GM19452 (cell line): ENCODE results near the gene GIMAP8.
A peak's percentile ranks its signal among the peaks of the same experiment; 100 is the strongest.

Source experiments
- ATAC-seq: cut with Tn5 transposase; IDR thresholded peaks from one replicate; pipeline ENCODE4 v1.9.1; 2021; ENCODE audit not compliant: unreplicated experiment

The GIMAP8 gene

DNA sequence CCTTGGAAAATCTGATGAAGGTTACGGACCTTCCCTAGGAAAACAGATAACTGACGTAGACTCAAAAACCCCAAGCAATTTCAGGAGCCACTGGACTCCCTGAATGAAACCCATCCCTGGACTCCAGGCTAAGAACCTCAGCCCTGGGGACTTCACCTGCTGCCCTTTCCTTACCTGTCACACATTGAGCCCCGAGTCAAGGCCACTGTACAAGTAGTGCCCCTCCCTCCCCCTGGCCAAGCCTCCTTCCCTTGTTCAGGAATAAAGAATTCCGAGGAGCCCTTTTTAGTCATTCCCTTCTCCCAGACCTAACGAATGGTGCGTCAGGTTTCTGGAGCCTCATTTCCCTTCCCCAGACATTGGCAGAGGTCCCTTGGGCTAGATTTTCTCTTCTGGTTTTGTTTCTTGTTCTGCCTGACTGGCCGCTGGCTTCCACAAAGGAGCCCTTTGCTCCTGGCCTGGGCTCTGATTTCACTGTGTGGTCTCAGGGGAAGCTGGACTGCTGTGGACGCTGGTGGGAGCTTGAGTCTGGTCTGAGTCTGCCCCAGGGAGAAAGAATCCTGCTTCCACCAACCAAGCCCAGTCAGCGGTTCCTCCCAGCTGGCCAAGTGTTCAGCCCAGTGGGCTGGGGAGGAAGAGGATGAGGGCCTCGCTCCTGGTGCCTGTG lies 39.6 kb upstream of the GIMAP8 start:
- ATAC-seq: no peak

DNA sequence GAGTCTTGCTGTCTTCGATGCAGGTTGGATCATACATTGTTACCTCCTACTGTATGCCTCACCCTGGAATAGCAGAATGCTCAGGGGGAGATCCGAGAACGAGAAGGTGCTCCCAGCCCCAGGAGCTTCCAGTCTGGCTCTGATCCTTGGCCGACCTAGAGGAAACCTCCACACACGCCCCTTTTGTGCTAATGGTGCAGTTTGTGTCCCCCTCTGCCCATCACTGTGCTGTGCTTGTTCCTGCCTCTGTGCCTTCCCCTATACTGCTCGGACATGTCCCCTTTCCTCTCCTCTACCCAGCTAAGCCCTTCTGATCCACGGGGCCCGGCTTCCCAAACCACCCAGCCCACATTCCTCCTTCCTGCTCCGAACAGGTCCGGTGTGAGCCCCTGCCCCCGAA lies 38.8 kb upstream of the GIMAP8 start:
- ATAC-seq: no peak

- ATAC-seq: no peak
Measured at GRCh38 chr7:150412016-150412415, 38.4 kb upstream of the GIMAP8 start.

GRCh38 chr7:150412518-150413488 lies 37.6 kb upstream of the GIMAP8 start:
- no peak for ATAC-seq

DNA sequence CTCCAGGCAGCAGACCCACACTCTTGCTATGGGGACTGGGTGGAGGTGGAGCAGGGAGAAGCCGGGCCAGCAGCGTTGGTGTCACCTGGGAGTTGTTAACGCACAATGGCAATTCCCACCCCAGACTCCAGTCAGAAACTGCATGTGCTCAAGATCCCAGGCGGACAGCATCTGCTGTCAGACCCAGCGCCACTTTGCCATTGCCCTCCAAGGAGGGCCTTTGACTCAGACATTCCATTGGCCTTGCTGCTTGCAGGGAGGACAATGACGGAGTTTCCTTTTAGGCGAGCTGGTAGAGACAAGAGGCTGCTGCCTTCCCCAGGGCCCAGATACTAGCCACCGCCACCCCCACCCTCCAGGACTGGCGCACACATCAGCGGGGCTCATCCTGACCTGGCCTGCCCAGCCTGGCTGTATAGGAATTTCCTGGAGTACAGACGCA lies 36.8 kb upstream of the GIMAP8 start:
- no peak for ATAC-seq

DNA sequence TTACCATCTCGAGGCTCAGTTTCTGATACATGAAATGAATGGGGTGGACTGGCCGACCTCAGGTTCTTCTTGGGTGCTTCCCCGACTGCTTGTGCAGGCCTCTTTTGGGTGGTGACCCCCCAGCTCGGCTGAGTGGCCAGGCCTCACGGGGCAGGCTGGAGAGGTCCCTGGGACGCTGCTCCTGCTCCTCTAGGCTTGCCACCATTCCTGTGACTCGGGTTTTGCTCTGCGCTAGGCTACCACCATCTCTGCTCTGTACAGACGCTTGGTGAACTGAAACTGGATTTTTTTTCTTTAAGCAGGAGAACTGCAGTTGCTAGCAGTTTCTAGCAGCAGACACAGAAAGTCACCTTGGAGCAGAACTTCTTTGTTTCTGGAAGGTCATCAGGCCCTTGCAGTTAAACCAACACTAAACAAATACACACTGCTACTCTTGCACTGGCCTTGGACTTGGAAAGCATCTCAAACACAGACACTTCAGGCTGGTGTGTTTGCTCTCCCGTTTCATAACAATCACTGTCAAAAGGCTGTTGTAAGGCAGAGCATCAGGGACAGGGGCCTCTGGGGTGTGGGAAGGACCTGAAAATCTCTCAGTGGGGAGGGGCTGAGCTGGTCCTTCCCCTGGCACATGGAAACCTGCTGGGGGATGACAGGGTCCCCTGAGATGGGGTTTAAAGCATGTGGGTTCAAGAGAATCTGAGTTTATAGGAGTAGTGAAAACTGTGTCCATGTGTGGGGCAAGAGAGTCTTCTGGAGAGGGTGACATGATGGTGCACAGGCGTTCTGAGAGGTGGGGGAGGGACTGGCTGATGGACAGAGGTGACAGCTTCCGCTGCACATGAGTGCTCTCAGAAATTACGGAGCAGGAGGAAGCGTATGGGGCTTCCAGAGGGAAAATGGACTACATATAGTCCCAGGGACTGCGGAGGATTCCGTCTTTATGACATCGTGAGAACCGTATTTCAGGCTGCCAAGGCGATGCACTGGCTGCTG lies 35.0 kb upstream of the GIMAP8 start:
- no peak for ATAC-seq

- ATAC-seq: no peak
Measured at GRCh38 chr7:150417239-150417638, 33.2 kb upstream of the GIMAP8 start.

DNA sequence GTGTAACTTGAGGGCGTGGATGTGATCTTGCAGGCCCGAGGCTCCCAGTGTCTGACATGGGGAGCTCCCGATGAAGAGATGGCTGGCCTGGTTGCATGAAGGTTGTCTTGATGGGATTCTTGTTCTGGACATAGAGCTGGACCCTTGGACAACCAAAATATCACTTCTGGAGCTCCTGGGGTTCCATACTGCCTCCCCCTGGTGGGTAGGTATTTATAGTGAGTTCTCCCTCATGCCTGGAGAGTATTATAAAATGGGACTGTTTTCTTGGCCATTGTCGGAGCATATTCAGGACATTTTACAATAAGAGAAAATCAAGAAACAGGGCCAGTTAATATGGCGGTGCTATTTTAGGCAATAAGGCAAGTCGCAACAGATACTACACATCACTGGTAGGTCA lies 32.6 kb upstream of the GIMAP8 start:
- no peak for ATAC-seq

- ATAC-seq: no peak
Measured at GRCh38 chr7:150420242-150420641, 30.2 kb upstream of the GIMAP8 start.

DNA sequence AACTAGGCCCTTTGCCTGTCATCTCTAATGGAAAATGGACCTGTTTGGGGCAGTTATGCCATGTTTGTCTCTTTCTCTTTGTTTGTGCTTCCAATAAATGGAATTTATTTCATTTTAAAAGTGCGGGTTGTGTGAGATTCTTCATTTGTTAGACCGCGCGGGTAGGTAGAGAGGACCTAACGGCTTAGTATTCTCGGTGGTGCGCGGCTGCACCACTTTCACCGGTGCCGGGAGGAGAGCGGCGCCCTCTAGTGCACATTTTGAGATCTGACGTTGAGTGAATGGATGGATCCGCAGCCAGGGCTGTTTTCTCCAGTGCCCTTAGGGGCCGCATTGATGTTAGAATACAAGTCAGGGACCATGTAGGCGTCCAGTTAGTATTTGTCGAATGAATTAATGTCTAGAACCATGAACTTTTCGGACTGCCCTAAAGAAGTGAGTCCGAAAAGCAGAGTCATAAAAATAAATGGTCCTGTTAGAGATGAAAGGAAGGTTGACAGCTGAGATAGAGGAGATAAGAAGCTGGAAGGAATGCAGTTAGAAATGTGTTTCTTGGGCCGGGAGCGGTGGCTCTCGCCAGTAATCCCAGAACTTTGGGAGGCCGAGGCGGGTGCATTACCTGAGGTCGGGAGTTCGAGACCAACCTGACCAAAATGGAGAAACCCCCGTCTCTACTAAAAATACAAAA lies 29.3 kb upstream of the GIMAP8 start:
- peak; percentile 98 for ATAC-seq

DNA sequence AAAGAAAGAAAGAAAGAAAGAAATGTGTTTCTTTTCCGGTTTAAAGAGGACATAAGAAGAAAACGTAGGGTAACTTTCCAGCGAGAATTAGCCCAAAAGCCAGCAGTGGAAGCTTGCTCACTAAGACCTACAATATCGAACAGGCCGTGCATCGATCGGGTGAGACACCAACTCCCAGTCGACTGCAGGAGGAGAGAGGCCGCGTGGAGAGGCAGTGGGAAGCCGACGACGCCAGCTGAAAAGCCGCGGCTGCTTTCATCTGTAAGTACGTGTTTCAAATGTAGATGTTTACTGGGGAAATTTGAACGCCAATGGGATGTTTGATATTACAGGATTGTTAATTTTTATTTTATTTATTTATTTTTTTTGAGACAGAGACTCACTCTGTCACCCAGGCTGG lies 28.6 kb upstream of the GIMAP8 start:
- ATAC-seq: no peak

DNA sequence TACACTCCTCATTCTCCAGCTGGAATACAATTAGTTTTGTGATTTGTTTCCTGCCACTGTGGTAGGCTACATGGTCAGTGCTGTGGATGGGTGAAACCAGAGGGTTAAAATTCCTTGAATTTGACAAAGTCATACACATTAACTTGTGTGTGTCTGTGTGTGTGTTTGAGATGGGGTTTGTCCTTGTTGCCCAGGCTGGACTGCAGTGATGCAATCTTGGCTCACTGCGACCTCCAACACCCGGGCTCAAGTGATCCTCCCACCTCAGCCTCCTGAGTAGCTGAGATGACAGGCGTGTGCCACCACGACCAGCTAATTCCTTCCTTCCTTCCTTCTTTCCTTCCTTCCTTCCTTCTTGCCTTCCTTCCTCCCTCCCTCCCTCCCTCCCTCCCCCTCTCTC lies 24.8 kb upstream of the GIMAP8 start:
- no peak for ATAC-seq

- peak; percentile 53 for ATAC-seq
Measured at GRCh38 chr7:150428671-150429451, 21.6 kb upstream of the GIMAP8 start.

DNA sequence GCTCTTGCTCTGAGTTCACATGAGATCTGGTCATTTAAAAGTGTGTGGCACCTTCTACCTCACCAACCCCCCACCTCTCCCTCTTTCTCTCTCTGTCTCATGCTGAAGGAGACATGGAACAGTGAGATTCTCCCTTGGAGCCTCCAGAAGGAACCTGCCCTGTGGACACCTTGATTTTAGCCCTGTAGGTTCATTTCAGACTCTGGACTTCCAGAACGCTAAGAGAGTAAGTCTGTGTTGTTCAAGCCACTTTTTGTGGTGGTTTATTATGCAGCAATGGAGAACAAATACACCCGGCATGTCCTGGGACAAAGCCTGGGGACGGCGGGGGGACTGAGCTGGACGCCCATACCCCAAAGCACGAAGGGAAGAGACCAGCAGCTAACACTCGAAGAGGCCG lies 20.7 kb upstream of the GIMAP8 start:
- ATAC-seq: no peak

- no peak for ATAC-seq
Measured at GRCh38 chr7:150430465-150431085, 19.9 kb upstream of the GIMAP8 start.

- ATAC-seq: no peak
Measured at GRCh38 chr7:150431839-150432658, 18.4 kb upstream of the GIMAP8 start.

GRCh38 chr7:150432915-150433892 lies 17.2 kb upstream of the GIMAP8 start:
- ATAC-seq: peak; percentile 38
